Adrenal gland (tissue), 5 donors: ENCODE results near the gene BHLHE40.

Experiments used
- POLR2A ChIP-seq, 2 donors: fragments of 450-650 bp; IDR thresholded peaks; one replicate each; pipeline ENCODE4 v1.6.1; 2017; ENCODE audit warnings: antibody characterized with exemption in 2 of 2, mild to moderate bottlenecking in 2 of 2, moderate library complexity in 1 of 2
- TF ChIP-seq, protein P1 (sequence below), 6 experiments: fragments of 450-650 bp in 4 of 6; fragments of 200-600 bp in 2 of 6; sonication (generic) in 1 of 6; IDR thresholded peaks; 1 replicate in 5 of 6; 2 replicates in 1 of 6; pipeline versions ENCODE4 v1.5.1 to v1.8.0; 2016 to 2021; ENCODE audit warnings: antibody characterized with exemption in 6 of 6, mild to moderate bottlenecking in 2 of 6, moderate library complexity in 1 of 6
- donor health status: DM: no; HTN: no; CAD: no.

DNA sequence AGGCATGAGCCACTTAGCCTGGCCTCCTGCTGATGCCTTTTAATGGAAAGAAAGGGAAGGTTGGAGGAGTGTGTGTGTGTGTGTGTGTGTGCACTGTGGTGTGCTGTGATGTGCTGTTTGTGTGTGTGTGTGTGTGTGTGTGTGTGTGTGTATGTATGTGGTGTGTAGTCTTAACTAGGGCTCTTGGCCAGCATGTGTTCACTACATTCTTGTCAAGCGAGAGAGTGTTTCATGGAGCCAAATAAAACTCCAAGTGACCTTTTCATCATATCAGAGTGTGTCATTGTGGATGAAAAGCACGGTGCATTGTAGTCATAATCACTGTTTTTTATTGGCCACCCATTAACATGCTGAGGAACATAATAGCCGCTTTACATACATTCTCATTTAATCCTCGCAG, 30.8 kb upstream of the BHLHE40 start:
- TF ChIP-seq, protein P1, sequence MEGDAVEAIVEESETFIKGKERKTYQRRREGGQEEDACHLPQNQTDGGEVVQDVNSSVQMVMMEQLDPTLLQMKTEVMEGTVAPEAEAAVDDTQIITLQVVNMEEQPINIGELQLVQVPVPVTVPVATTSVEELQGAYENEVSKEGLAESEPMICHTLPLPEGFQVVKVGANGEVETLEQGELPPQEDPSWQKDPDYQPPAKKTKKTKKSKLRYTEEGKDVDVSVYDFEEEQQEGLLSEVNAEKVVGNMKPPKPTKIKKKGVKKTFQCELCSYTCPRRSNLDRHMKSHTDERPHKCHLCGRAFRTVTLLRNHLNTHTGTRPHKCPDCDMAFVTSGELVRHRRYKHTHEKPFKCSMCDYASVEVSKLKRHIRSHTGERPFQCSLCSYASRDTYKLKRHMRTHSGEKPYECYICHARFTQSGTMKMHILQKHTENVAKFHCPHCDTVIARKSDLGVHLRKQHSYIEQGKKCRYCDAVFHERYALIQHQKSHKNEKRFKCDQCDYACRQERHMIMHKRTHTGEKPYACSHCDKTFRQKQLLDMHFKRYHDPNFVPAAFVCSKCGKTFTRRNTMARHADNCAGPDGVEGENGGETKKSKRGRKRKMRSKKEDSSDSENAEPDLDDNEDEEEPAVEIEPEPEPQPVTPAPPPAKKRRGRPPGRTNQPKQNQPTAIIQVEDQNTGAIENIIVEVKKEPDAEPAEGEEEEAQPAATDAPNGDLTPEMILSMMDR (IDR thresholded peaks at IDR 0.05): no peak
- no peak for TF ChIP-seq POLR2A (IDR thresholded peaks at IDR 0.05)
